NCI-H128 (cell line): Measurements from ENCODE around the gene CD300A.

Experiments
- DNase-seq: peaks from one replicate; lab custom pipeline; 2025; ENCODE audit not compliant: unreplicated experiment; lab: John Stamatoyannopoulos, UW

Gene CD300A

GRCh38 chr17:74454197-74455024, 12.0 kb upstream of the CD300A start:
- peak; percentile 24 for DNase-seq

GRCh38 chr17:74455025-74455545, 11.3 kb upstream of the CD300A start:
- no peak for DNase-seq

- DNase-seq: no peak
Observed at GRCh38 chr17:74455821-74456220, 10.6 kb upstream of the CD300A start.

GRCh38 chr17:74457146-74457819, 9.2 kb upstream of the CD300A start:
- peak; percentile 17 for DNase-seq

GRCh38 chr17:74457820-74458166, 8.6 kb upstream of the CD300A start:
- DNase-seq: no peak

- no peak for DNase-seq
Observed at GRCh38 chr17:74458835-74459234, 7.6 kb upstream of the CD300A start.

GRCh38 chr17:74459622-74460021, 6.8 kb upstream of the CD300A start:
- DNase-seq: no peak

GRCh38 chr17:74460241-74460640, 6.2 kb upstream of the CD300A start:
- DNase-seq: no peak

GRCh38 chr17:74460996-74461395, 5.4 kb upstream of the CD300A start:
- no peak for DNase-seq

- DNase-seq: no peak
Observed at GRCh38 chr17:74461611-74462010, 4.8 kb upstream of the CD300A start.

- DNase-seq: no peak
Observed at GRCh38 chr17:74464730-74465377, 1.6 kb upstream of the CD300A start.

- DNase-seq: no peak
Observed at GRCh38 chr17:74465378-74466110, 890 bp upstream of the CD300A start.

GRCh38 chr17:74466828-74467184, 372 bp downstream of the CD300A start:
- no peak for DNase-seq

GRCh38 chr17:74467221-74467951, 952 bp downstream of the CD300A start:
- DNase-seq: no peak

GRCh38 chr17:74471341-74471740, 4.9 kb downstream of the CD300A start:
- DNase-seq: no peak

GRCh38 chr17:74472890-74473289, 6.5 kb downstream of the CD300A start:
- DNase-seq: no peak

GRCh38 chr17:74473294-74473693, 6.9 kb downstream of the CD300A start:
- no peak for DNase-seq

- no peak for DNase-seq
Observed at GRCh38 chr17:74474043-74474792, 7.8 kb downstream of the CD300A start.

- DNase-seq: no peak
Observed at GRCh38 chr17:74475189-74475588, 8.8 kb downstream of the CD300A start.

- no peak for DNase-seq
Observed at GRCh38 chr17:74477411-74477810, 11.0 kb downstream of the CD300A start.
